NCI-H82 treated with DMSO at 0.1 percent for 48 hours (cell line): ENCODE data around the gene ZNF460.
A peak's percentile ranks its signal among the peaks of the same experiment; 100 is the strongest.
"Not testable (repeated sequence)": the region's sequence is repeated elsewhere in the genome, so short reads cannot be mapped to it uniquely, and the experiment has no call there.

Experiments
- DNase-seq: peaks from one replicate; lab custom pipeline; 2025; ENCODE audit not compliant: unreplicated experiment; lab: John Stamatoyannopoulos, UW

ZNF460 gene

GRCh38 chr19:57280165-57280961, at the start of gene ZNF460:
ZNF460 (plus strand) TSS chr19:57280485; CDS start chr19:57280807, 322 bp downstream.
- DNase-seq, result peak; percentile 89

- DNase-seq, result no peak
Measured at GRCh38 chr19:57231686-57232085, 48.6 kb upstream of the ZNF460 start.

- no peak for DNase-seq
Measured at GRCh38 chr19:57233207-57233606, 47.1 kb upstream of the ZNF460 start.

- no peak for DNase-seq
Measured at GRCh38 chr19:57239982-57240310, 40.3 kb upstream of the ZNF460 start.

GRCh38 chr19:57240311-57241090, 39.8 kb upstream of the ZNF460 start, which contains the start of gene ZNF805:
ZNF805 (plus strand) TSS chr19:57240632; CDS start chr19:57240892, 260 bp downstream.
- peak; percentile 79 for DNase-seq

- DNase-seq, result no peak
Measured at GRCh38 chr19:57241176-57241575, 39.1 kb upstream of the ZNF460 start.

GRCh38 chr19:57242821-57243220, 37.5 kb upstream of the ZNF460 start:
- DNase-seq, result no peak

- DNase-seq, result no peak
Measured at GRCh38 chr19:57244513-57244912, 35.8 kb upstream of the ZNF460 start.

- no peak for DNase-seq
Measured at GRCh38 chr19:57245066-57245465, 35.2 kb upstream of the ZNF460 start.

- DNase-seq, result no peak
Measured at GRCh38 chr19:57245959-57246358, 34.3 kb upstream of the ZNF460 start.

GRCh38 chr19:57248646-57249045, 31.6 kb upstream of the ZNF460 start:
- DNase-seq, result no peak

GRCh38 chr19:57249329-57249728, 31.0 kb upstream of the ZNF460 start:
- no peak for DNase-seq

GRCh38 chr19:57253767-57254166, 26.5 kb upstream of the ZNF460 start:
- not testable (repeated sequence) for DNase-seq

- DNase-seq, result no peak
Measured at GRCh38 chr19:57262044-57262443, 18.2 kb upstream of the ZNF460 start.

GRCh38 chr19:57263244-57263741, 17.0 kb upstream of the ZNF460 start:
- DNase-seq, result no peak

GRCh38 chr19:57267291-57267690, 13.0 kb upstream of the ZNF460 start:
- DNase-seq, result no peak

- DNase-seq, result no peak
Measured at GRCh38 chr19:57269515-57270250, 10.6 kb upstream of the ZNF460 start.

- DNase-seq, result no peak
Measured at GRCh38 chr19:57271280-57271679, 9.0 kb upstream of the ZNF460 start.

- DNase-seq, result no peak
Measured at GRCh38 chr19:57273014-57273413, 7.3 kb upstream of the ZNF460 start.

GRCh38 chr19:57276430-57276829, 3.9 kb upstream of the ZNF460 start:
- no peak for DNase-seq

- DNase-seq, result not testable (repeated sequence)
Measured at GRCh38 chr19:57278481-57278880, 1.8 kb upstream of the ZNF460 start.
